Neuronal stem cell (in vitro differentiated cells): ENCODE measurements around the gene LY86.

Experiments
- DNase-seq: peaks from one replicate; pipeline ENCODE4 v3.0.0-alpha.2; 2013; ENCODE audit warnings: low spot score
- H2AFZ ChIP-seq: one replicate; pipeline ENCODE4 v1.6.1; 2013; ENCODE audit warnings: mild to moderate bottlenecking, low read length, inconsistent platforms
- H2AK5ac ChIP-seq: 2 replicates; pipeline ENCODE4 v1.6.1; 2013; ENCODE audit warnings: low read depth, mild to moderate bottlenecking, inconsistent platforms, low read length, moderate library complexity, mixed read lengths
- H2BK120ac ChIP-seq: 2 replicates; pipeline ENCODE4 v1.6.1; 2013; ENCODE audit warnings: low read depth, mild to moderate bottlenecking, inconsistent platforms, low read length, moderate library complexity, mixed read lengths
- H2BK12ac ChIP-seq: one replicate; pipeline ENCODE4 v1.6.1; 2013; ENCODE audit warnings: low read length, inconsistent platforms
- H2BK15ac ChIP-seq: 2 replicates; pipeline ENCODE4 v1.6.1; 2013; ENCODE audit warnings: mild to moderate bottlenecking, low read length, inconsistent platforms, mixed read lengths
- H2BK5ac ChIP-seq: one replicate; pipeline ENCODE4 v1.6.1; 2013; ENCODE audit warnings: inconsistent platforms, mild to moderate bottlenecking, low read length, moderate library complexity
- H3K14ac ChIP-seq: one replicate; pipeline ENCODE4 v1.6.1; 2013; ENCODE audit warnings: low read length, inconsistent platforms
- H3K18ac ChIP-seq: 2 replicates; pipeline ENCODE4 v1.6.1; 2013; ENCODE audit warnings: low read length, inconsistent platforms
- H3K23ac ChIP-seq: 2 replicates; pipeline ENCODE4 v1.6.1; 2013; ENCODE audit warnings: low read depth, mild to moderate bottlenecking, mixed read lengths, low read length, inconsistent platforms; ENCODE audit not compliant: poor library complexity
- H3K27ac ChIP-seq: replicated peaks from 3 replicates; pipeline ENCODE4 v1.5.1; 2013; ENCODE audit warnings: low read length, inconsistent platforms
- H3K27me3 ChIP-seq, 3 experiments: 2 replicates each; pipeline ENCODE4 v1.6.1; 2013; ENCODE audit warnings: low read length in 3 of 3, mild to moderate bottlenecking in 2 of 3, inconsistent platforms in 1 of 3, low read depth in 1 of 3, mixed read lengths in 1 of 3, moderate library complexity in 1 of 3; ENCODE audit not compliant: control insufficient read depth in 3 of 3, insufficient read depth in 3 of 3
- H3K36me3 ChIP-seq, 2 donors: replicated peaks in 1 of 2; 2 replicates each; pipeline ENCODE4 v1.6.1; 2013; ENCODE audit warnings: low read length in 2 of 2; ENCODE audit not compliant: control insufficient read depth in 2 of 2, insufficient read depth in 2 of 2
- H3K4ac ChIP-seq: 2 replicates; pipeline ENCODE4 v1.6.1; 2013; ENCODE audit warnings: inconsistent platforms, mild to moderate bottlenecking, low read length, moderate library complexity
- H3K4me1 ChIP-seq, 2 donors: 1 replicate in 1 of 2; 2 replicates in 1 of 2; pipeline ENCODE4 v1.6.1; 2013; ENCODE audit warnings: low read length in 2 of 2, low read depth in 1 of 2; ENCODE audit not compliant: control insufficient read depth in 2 of 2, insufficient read depth in 1 of 2
- H3K4me2 ChIP-seq: one replicate; pipeline ENCODE4 v1.6.1; 2013; ENCODE audit warnings: mild to moderate bottlenecking, low read length, inconsistent platforms; ENCODE audit not compliant: insufficient read depth, poor library complexity, severe bottlenecking
- H3K4me3 ChIP-seq, 2 donors: 2 replicates each; pipeline ENCODE4 v1.5.1; 2013; ENCODE audit warnings: low read length in 2 of 2, mild to moderate bottlenecking in 2 of 2, inconsistent platforms in 1 of 2, moderate library complexity in 1 of 2
- H3K79me1 ChIP-seq: one replicate; pipeline ENCODE4 v1.6.1; 2013; ENCODE audit warnings: low read depth, mild to moderate bottlenecking, inconsistent platforms, low read length, moderate library complexity
- H3K9ac ChIP-seq: one replicate; pipeline ENCODE4 v1.6.1; 2013; ENCODE audit warnings: mild to moderate bottlenecking, low read depth, low read length, inconsistent platforms; ENCODE audit not compliant: poor library complexity
- H3K9me3 ChIP-seq, 2 donors: replicated peaks in 1 of 2; 2 replicates each; pipeline versions ENCODE3 to v1.6.1; 2013; ENCODE audit warnings: low read length in 2 of 2, mild to moderate bottlenecking in 2 of 2, inconsistent platforms in 1 of 2, low read depth in 1 of 2, mixed read lengths in 1 of 2, moderate library complexity in 1 of 2; ENCODE audit not compliant: control insufficient read depth in 2 of 2, insufficient read depth in 1 of 2
- H4K8ac ChIP-seq: one replicate; pipeline ENCODE4 v1.6.1; 2013; ENCODE audit warnings: low read depth, mild to moderate bottlenecking, inconsistent platforms, low read length, moderate library complexity
- H4K91ac ChIP-seq: one replicate; pipeline ENCODE4 v1.6.1; 2013; ENCODE audit warnings: low read length, low read depth, mild to moderate bottlenecking, inconsistent platforms; ENCODE audit not compliant: poor library complexity
- WGBS, 2 donors: extraction: QIAGEN DNeasy Blood & Tissue Kit; methylation state at CpG; one replicate each; pipeline ENCODE4 v1.1.7; 2013; ENCODE audit warnings: missing lambda C conversion rate in 2 of 2, mixed read lengths in 1 of 2; ENCODE audit not compliant: insufficient read length in 2 of 2, insufficient replicate concordance in 1 of 2; ENCODE audit errors: extremely low coverage in 2 of 2; 5-methylcytosine and 5-hydroxymethylcytosine counted together

LY86 gene

DNA sequence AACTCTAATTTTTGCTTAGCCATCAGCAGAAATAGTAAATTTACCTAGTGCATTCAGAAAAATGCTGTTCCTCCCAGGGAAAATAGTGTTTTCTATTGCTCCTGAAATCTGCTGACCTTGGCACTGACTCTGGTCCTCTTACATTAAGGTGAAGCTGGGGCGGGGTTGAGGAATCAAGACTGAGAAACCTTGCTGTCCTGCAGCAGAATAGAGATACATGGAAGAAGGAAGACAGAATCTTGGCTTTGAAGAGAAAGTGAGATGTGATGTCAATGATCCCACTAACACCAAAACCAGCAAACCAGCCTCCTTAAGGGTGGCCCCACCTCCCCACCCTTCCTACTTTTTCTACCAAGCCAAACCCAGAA is 840 bp upstream of the LY86 start:
- H2BK12ac ChIP-seq: no peak overlapping the region
- WGBS, 2 donors: no CpG with 5 or more reads among the region's 1 CpG
- no peak for DNase-seq

DNA sequence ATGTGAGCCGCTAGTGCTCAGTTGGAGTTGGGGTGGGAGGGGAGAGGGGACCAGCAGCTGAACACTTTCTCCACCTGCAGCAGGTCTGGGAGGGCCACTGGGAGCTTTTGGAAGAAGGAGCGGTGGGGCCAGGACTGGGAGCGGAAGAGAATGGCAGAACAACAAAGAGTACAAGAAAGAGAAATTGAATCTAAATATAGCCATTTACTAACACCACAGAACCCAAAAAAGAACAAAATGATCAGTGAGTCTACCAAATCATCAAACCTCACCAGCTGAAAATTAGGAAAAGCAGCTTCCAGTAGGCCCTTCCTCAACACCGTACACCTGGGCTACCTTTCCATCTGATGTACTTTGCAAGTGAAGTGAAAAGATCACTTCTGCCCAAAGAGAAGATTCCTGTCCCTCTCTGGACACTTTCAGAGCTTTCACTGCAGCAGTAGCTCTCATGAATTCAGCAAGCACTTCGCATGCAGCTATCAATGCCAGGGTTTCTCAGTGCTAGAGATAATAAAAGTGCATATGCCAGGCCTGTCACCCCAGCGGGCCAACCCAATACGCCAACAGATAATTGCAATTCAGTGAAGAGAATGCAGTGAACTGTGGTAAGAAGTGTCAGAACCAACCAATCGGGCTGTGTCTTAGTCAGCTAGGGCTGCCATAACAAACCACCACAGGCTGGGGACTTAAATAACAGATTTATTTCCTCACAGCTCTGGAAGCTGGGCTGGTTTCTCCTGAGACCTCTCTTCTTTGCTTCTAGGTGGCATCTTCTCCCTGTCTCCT is 597 bp downstream of the LY86 start:
- H3K27ac ChIP-seq: no peak overlapping the region
- no peak overlapping the region for H3K18ac ChIP-seq
- no peak for DNase-seq
- no peaks in the 10 kb centered on the region for H3K27me3 ChIP-seq
- H3K79me1 ChIP-seq: no peaks in the 10 kb centered on the region
- no peak overlapping the region for H3K4ac ChIP-seq
- no peaks in the 10 kb centered on the region for H3K9me3 ChIP-seq
- no peak overlapping the region for H3K14ac ChIP-seq
- H2BK120ac ChIP-seq: no peak overlapping the region
- H2BK15ac ChIP-seq: no peak overlapping the region
- H4K91ac ChIP-seq: no peak overlapping the region
- H3K4me3 ChIP-seq: no peak overlapping the region
- no peak overlapping the region for H2BK5ac ChIP-seq
- no peak overlapping the region for H3K9ac ChIP-seq
- no peak overlapping the region for H2BK12ac ChIP-seq
- no peaks in the 10 kb centered on the region for H3K36me3 ChIP-seq
- WGBS, 2 donors: no CpG with 5 or more reads among the region's 8 CpGs
- no peak overlapping the region for H4K8ac ChIP-seq
- no peak overlapping the region for H3K4me2 ChIP-seq
- no peak overlapping the region for H2AFZ ChIP-seq
- no peak overlapping the region for H2AK5ac ChIP-seq
- H3K4me1 ChIP-seq: no peaks in the 10 kb centered on the region
- no peak overlapping the region for H3K23ac ChIP-seq

More for the DNA sequence above, 840 bp upstream of the LY86 start:
- H3K9me3 ChIP-seq: no peaks in the 10 kb centered on the region
- H3K4me3 ChIP-seq: no peak overlapping the region
- H4K91ac ChIP-seq: no peak overlapping the region
- no peak overlapping the region for H2BK120ac ChIP-seq
- H3K27me3 ChIP-seq: no peaks in the 10 kb centered on the region
- H2AFZ ChIP-seq: no peak overlapping the region
- H3K4ac ChIP-seq: no peak overlapping the region
- H3K79me1 ChIP-seq: no peaks in the 10 kb centered on the region
- H3K9ac ChIP-seq: no peak overlapping the region
- no peak overlapping the region for H3K18ac ChIP-seq
- no peak overlapping the region for H3K4me2 ChIP-seq
- no peak overlapping the region for H3K23ac ChIP-seq
- H4K8ac ChIP-seq: no peak overlapping the region
- no peaks in the 10 kb centered on the region for H3K4me1 ChIP-seq
- H3K14ac ChIP-seq: no peak overlapping the region
- no peak overlapping the region for H2BK15ac ChIP-seq
- H3K27ac ChIP-seq: no peak overlapping the region
- no peak overlapping the region for H2BK5ac ChIP-seq
- H3K36me3 ChIP-seq: no peaks in the 10 kb centered on the region
- no peak overlapping the region for H2AK5ac ChIP-seq

DNA sequence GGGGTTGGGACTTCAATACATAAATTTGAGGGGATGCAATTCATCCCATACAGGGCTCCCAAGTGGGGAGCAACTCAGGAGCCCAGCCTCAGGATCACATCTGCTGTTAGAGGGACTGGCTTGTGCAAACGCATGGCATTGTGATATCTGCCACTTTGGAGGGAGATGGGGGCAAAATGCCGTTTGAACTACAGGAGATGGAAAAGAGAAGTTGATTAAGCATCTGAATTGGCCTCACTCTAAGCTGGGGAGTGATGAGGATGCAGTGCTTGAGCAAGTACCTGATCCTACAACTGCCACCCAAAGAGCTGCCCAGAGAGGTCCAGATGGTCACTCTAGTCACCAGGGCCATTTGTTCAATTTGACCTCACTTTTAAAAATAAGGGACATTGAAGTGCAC is 2.0 kb downstream of the LY86 start:
- DNase-seq: no peak

DNA sequence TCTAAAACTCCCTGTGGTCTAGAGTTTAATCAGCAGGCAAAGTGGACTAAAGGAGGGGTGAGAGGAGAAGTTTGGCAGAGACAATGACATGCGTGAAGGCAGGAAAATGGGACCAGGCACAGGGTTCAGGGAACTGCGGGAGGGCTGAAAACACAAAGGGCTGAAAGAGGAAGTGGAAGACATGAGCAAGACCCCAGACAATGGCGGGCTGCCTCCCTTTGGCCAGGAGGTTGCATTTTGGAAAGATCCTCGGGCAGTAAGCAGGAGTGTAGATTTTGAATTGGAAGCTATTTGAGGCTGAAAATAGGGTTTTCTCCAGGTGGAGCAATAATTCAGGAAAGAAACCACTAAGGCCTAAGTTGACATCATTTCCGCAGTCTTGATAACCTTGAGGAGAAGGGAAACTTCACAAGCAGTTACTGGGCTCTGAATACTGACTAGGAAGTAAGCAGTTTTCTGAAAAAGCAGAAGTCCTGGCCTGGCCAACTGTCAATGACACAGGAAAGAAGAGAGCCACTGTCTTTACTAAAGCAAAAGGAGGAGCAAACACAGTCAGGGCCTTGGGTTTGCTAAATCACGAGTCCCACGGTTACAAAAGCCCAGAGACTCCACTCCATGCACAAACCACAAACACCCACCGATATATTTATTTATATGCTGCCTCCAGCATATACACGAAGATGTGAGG is 3.4 kb downstream of the LY86 start:
- H2BK12ac ChIP-seq: no peak overlapping the region
- no peak for DNase-seq
- H3K14ac ChIP-seq: no peak overlapping the region
- no peak overlapping the region for H4K91ac ChIP-seq
- no peak overlapping the region for H3K18ac ChIP-seq
- H3K9ac ChIP-seq: no peak overlapping the region
- H3K27me3 ChIP-seq: no peaks in the 10 kb centered on the region
- no peak overlapping the region for H2BK15ac ChIP-seq
- no peak overlapping the region for H3K4ac ChIP-seq
- H2AK5ac ChIP-seq: no peak overlapping the region
- H3K4me2 ChIP-seq: no peak overlapping the region
- no peak overlapping the region for H3K23ac ChIP-seq
- no peaks in the 10 kb centered on the region for H3K79me1 ChIP-seq
- peaks cover 0 to 2% of the 10 kb centered on the region in 2 donors for H3K4me1 ChIP-seq
- no peak overlapping the region for H4K8ac ChIP-seq
- H3K9me3 ChIP-seq: no peaks in the 10 kb centered on the region
- no CpG with 5 or more reads among the region's 9 CpGs for whole genome bisulfite sequencing, 2 donors
- no peak overlapping the region for H2BK5ac ChIP-seq
- peak overlapping the region; percentile 15 for H2AFZ ChIP-seq
- no peak overlapping the region for H2BK120ac ChIP-seq
- H3K36me3 ChIP-seq: no peaks in the 10 kb centered on the region
- no peak overlapping the region for H3K27ac ChIP-seq
- no peak overlapping the region for H3K4me3 ChIP-seq

More for the DNA sequence above, 2.0 kb downstream of the LY86 start:
- no peak overlapping the region for H3K27ac ChIP-seq
- H3K4me2 ChIP-seq: no peak overlapping the region
- H3K4ac ChIP-seq: no peak overlapping the region
- H4K8ac ChIP-seq: no peak overlapping the region
- no peaks in the 10 kb centered on the region for H3K27me3 ChIP-seq
- H3K14ac ChIP-seq: no peak overlapping the region
- no peaks in the 10 kb centered on the region for H3K79me1 ChIP-seq
- H3K9me3 ChIP-seq: no peaks in the 10 kb centered on the region
- H3K23ac ChIP-seq: no peak overlapping the region
- no peak overlapping the region for H3K18ac ChIP-seq
- no peak overlapping the region for H2BK120ac ChIP-seq
- no peak overlapping the region for H2BK5ac ChIP-seq
- no peak overlapping the region for H2AK5ac ChIP-seq
- H4K91ac ChIP-seq: no peak overlapping the region
- H2BK12ac ChIP-seq: no peak overlapping the region
- H2BK15ac ChIP-seq: no peak overlapping the region
- H3K9ac ChIP-seq: no peak overlapping the region
- no peaks in the 10 kb centered on the region for H3K4me1 ChIP-seq
- no CpG with 5 or more reads among the region's 2 CpGs for WGBS, 2 donors
- no peak overlapping the region for H2AFZ ChIP-seq
- H3K36me3 ChIP-seq: no peaks in the 10 kb centered on the region
- no peak overlapping the region for H3K4me3 ChIP-seq
